ENCODE results near the gene MEIKIN. TPM values are rescaled to one million over a fixed set of nuclear protein-coding genes. Genes with fewer than 3 reads are reported as not detected.

MEIKIN gene
- total RNA-seq, 4 donors from 2014 or later = not detected

GRCh38 chr5:131973089-131973712 lies 27.7 kb upstream of the MEIKIN start:
- H3K4me3 ChIP-seq (replicated peaks in 1 of 3) = no peak overlapping the region
- no peaks in the 10 kb centered on the region for H3K4me1 ChIP-seq
- WGBS, 2 donors = 80 to 87% methylated on average over 8 to 9 of the region's 9 CpGs
- TF ChIP-seq POLR2A (IDR thresholded peaks at IDR 0.05) = no peak
- TF ChIP-seq, protein P1, sequence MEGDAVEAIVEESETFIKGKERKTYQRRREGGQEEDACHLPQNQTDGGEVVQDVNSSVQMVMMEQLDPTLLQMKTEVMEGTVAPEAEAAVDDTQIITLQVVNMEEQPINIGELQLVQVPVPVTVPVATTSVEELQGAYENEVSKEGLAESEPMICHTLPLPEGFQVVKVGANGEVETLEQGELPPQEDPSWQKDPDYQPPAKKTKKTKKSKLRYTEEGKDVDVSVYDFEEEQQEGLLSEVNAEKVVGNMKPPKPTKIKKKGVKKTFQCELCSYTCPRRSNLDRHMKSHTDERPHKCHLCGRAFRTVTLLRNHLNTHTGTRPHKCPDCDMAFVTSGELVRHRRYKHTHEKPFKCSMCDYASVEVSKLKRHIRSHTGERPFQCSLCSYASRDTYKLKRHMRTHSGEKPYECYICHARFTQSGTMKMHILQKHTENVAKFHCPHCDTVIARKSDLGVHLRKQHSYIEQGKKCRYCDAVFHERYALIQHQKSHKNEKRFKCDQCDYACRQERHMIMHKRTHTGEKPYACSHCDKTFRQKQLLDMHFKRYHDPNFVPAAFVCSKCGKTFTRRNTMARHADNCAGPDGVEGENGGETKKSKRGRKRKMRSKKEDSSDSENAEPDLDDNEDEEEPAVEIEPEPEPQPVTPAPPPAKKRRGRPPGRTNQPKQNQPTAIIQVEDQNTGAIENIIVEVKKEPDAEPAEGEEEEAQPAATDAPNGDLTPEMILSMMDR (IDR thresholded peaks at IDR 0.05) = no peak
- DNase-seq = no peak
- intact Hi-C loops (cut with DNase I) = no loop called here
- no peaks in the 10 kb centered on the region for H3K9me3 ChIP-seq
- H3K27ac ChIP-seq = no peak overlapping the region
- no peaks in the 10 kb centered on the region for H3K27me3 ChIP-seq
- H3K36me3 ChIP-seq = no peaks in the 10 kb centered on the region

- no peak overlapping the region for H3K27ac ChIP-seq
- 74 to 83% methylated on average over 5 of the region's 5 CpGs for WGBS, 2 donors
- H3K4me1 ChIP-seq = no peaks in the 10 kb centered on the region
- DNase-seq = no peak
- TF ChIP-seq, protein P1 (IDR thresholded peaks at IDR 0.05) = no peak
- no peak for TF ChIP-seq POLR2A (IDR thresholded peaks at IDR 0.05)
- no peak overlapping the region for H3K4me3 ChIP-seq (replicated peaks in 1 of 3)
- no peaks in the 10 kb centered on the region for H3K27me3 ChIP-seq
- H3K36me3 ChIP-seq = no peaks in the 10 kb centered on the region
- intact Hi-C loops (cut with DNase I) = no loop called here
- no peaks in the 10 kb centered on the region for H3K9me3 ChIP-seq
Observed at GRCh38 chr5:131968396-131968954, 23.0 kb upstream of the MEIKIN start.

DNA sequence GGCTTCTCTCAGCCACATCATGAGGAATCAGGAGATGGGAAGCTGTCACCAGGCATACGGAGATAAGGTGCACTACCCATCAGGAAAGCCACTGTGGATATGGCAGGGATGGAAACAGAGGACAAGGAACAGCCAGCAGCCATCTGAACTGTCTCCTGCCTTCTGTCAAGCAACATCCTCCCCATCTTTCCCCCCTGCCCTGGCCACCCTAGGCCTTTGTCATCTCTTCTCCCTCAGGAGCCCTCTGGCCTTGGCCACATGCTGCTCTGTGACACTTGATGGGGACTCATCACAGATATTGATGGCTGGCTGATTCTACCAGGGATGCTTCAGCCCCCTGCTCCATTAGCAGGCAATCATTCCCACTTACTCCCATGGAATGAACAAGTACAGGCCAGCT lies 21.1 kb upstream of the MEIKIN start:
- Histone ChIP-seq H3K4me3 (replicated peaks in 1 of 3) (no peak overlapping the region), H3K4me1 (no peaks in the 10 kb centered on the region), H3K27ac (no peak overlapping the region), H3K9me3 (no peaks in the 10 kb centered on the region), H3K36me3 (no peaks in the 10 kb centered on the region), H3K27me3 (no peaks in the 10 kb centered on the region)
- WGBS, 2 donors = 86 to 95% methylated on average over 1 of the region's 1 CpG
- DNase-seq = no peak
- no peak for TF ChIP-seq POLR2A (IDR thresholded peaks at IDR 0.05)
- TF ChIP-seq, protein P1 (IDR thresholded peaks at IDR 0.05) = no peak
- intact Hi-C loops (cut with DNase I) = no loop called here

- no peak for TF ChIP-seq POLR2A (IDR thresholded peaks at IDR 0.05)
- TF ChIP-seq, protein P1 (IDR thresholded peaks at IDR 0.05) = no peak
- 71 to 83% methylated on average over 5 to 6 of the region's 6 CpGs for WGBS, 2 donors
Observed at GRCh38 chr5:131965826-131966415, 20.5 kb upstream of the MEIKIN start.

GRCh38 chr5:131959906-131960305 lies 14.4 kb upstream of the MEIKIN start:
- Histone ChIP-seq H3K9me3 (no peaks in the 10 kb centered on the region), H3K36me3 (no peaks in the 10 kb centered on the region), H3K27me3 (no peaks in the 10 kb centered on the region), H3K4me1 (peaks cover 0 to 9% of the 10 kb centered on the region in 2 donors), H3K4me3 (replicated peaks in 1 of 3) (no peak overlapping the region), H3K27ac (no peak overlapping the region)
- 87 to 91% methylated on average over 2 to 3 of the region's 3 CpGs for WGBS, 2 donors
- no peak for DNase-seq
- TF ChIP-seq, protein P1 (IDR thresholded peaks at IDR 0.05) = no peak
- no peak for TF ChIP-seq POLR2A (IDR thresholded peaks at IDR 0.05)
- intact Hi-C loops (cut with DNase I) = no loop called here

More at GRCh38 chr5:131965826-131966415, 20.5 kb upstream of the MEIKIN start:
- H3K4me1 ChIP-seq = no peaks in the 10 kb centered on the region
- no peaks in the 10 kb centered on the region for H3K9me3 ChIP-seq
- no peaks in the 10 kb centered on the region for H3K36me3 ChIP-seq
- DNase-seq = no peak
- H3K27me3 ChIP-seq = no peaks in the 10 kb centered on the region
- H3K27ac ChIP-seq = no peak overlapping the region
- intact Hi-C loops (cut with DNase I) = no loop called here
- H3K4me3 ChIP-seq (replicated peaks in 1 of 3) = no peak overlapping the region
